ENCODE results near the gene PROK1.

PROK1 gene

DNA sequence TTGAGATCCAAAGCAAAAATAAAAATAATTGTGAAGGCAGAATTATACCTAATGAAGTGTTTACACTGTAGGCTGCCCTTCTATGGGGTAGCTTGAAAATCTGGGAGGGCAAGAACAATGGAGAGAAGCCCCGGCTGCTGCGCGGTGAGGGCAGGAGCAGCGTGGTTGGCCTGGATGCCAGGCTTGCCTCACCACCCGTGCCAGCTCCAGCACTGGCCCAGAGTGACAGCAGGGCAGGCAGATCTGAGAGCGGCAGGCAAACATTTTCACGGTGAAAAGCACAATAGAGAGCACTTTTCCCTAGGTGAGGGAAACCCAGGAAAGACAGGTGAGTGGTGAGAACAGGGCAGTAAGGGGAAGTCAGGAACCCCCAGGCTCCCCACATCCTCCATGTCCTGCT, 1.4 kb downstream of the PROK1 start:
- Histone ChIP-seq H3K4me1 (ENCODE audit: control insufficient read depth in 2 of 2, insufficient read depth in 1 of 2, low read depth in 1 of 2, low read length in 2 of 2) (no peaks in the 10 kb centered on the region), H3K9me3 (replicated peaks in 1 of 2; ENCODE audit: control insufficient read depth in 2 of 2, insufficient read depth in 1 of 2, low read depth in 1 of 2, low read length in 2 of 2) (no peaks in the 10 kb centered on the region), H3K9ac (ENCODE audit: low read depth, low read length, poor library complexity) (no peak overlapping the region), H4K91ac (ENCODE audit: low read depth, low read length, poor library complexity) (no peak overlapping the region), H3K36me3 (replicated peaks in 1 of 2; ENCODE audit: control insufficient read depth in 2 of 2, insufficient read depth in 2 of 2, low read length in 2 of 2) (no peaks in the 10 kb centered on the region), H3K4me2 (ENCODE audit: insufficient read depth, low read length, poor library complexity, severe bottlenecking) (no peak overlapping the region), H3K14ac (ENCODE audit: low read length) (no peak overlapping the region), H3K4me3 (ENCODE audit: low read length in 2 of 2) (no peak overlapping the region), H2BK120ac (ENCODE audit: low read depth, low read length) (no peak overlapping the region), H3K4ac (ENCODE audit: low read length) (no peak overlapping the region), H3K27ac (replicated peaks; ENCODE audit: low read length) (no peak overlapping the region), H3K27me3 (ENCODE audit: control insufficient read depth in 3 of 3, insufficient read depth in 3 of 3, low read depth in 1 of 3, low read length in 3 of 3) (peaks cover 0 to 70% (median 0%) of the 10 kb centered on the region in 3 experiments), H2AFZ (ENCODE audit: low read length) (no peak overlapping the region), H3K23ac (ENCODE audit: low read depth, low read length, poor library complexity) (no peak overlapping the region), H2BK5ac (ENCODE audit: low read length) (no peak overlapping the region), H2BK15ac (ENCODE audit: low read length) (no peak overlapping the region), H3K79me1 (ENCODE audit: low read depth, low read length) (no peaks in the 10 kb centered on the region), H4K8ac (ENCODE audit: low read depth, low read length) (no peak overlapping the region), H3K18ac (ENCODE audit: low read length) (no peak overlapping the region), H2AK5ac (ENCODE audit: low read depth, low read length) (no peak overlapping the region), H2BK12ac (ENCODE audit: low read length) (no peak overlapping the region)
- no CpG with 5 or more reads among the region's 7 CpGs for WGBS, 2 donors (ENCODE audit: extremely low coverage in 2 of 2, insufficient read length in 2 of 2, insufficient replicate concordance in 1 of 2)
- no peak for DNase-seq (ENCODE audit: low spot score)

DNA sequence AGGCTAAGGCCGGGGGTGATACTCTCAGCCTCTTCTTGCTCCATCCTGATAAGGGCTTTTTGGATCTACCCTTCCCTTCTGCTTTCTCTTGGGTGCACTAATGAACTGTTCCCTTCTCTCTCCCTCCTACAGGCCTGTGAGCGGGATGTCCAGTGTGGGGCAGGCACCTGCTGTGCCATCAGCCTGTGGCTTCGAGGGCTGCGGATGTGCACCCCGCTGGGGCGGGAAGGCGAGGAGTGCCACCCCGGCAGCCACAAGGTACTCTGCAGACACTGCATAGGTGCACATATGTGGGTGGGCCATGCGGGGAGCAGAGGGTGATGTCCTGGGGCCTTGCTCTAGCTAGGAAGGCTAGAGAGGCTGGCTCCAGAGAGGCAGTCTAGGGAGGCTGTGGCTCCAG, 2.9 kb downstream of the PROK1 start:
- Histone ChIP-seq H3K18ac (ENCODE audit: low read length) (no peak overlapping the region), H3K27me3 (ENCODE audit: control insufficient read depth in 3 of 3, insufficient read depth in 3 of 3, low read depth in 1 of 3, low read length in 3 of 3) (peaks cover 0 to 55% (median 0%) of the 10 kb centered on the region in 3 experiments), H4K91ac (ENCODE audit: low read depth, low read length, poor library complexity) (no peak overlapping the region), H3K4me1 (ENCODE audit: control insufficient read depth in 2 of 2, insufficient read depth in 1 of 2, low read depth in 1 of 2, low read length in 2 of 2) (no peaks in the 10 kb centered on the region), H2BK120ac (ENCODE audit: low read depth, low read length) (no peak overlapping the region), H3K9ac (ENCODE audit: low read depth, low read length, poor library complexity) (no peak overlapping the region), H3K4ac (ENCODE audit: low read length) (no peak overlapping the region), H2AFZ (ENCODE audit: low read length) (no peak overlapping the region), H3K14ac (ENCODE audit: low read length) (peak overlapping the region; percentile 5), H2BK15ac (ENCODE audit: low read length) (no peak overlapping the region), H4K8ac (ENCODE audit: low read depth, low read length) (no peak overlapping the region), H2BK12ac (ENCODE audit: low read length) (no peak overlapping the region), H3K9me3 (replicated peaks in 1 of 2; ENCODE audit: control insufficient read depth in 2 of 2, insufficient read depth in 1 of 2, low read depth in 1 of 2, low read length in 2 of 2) (no peaks in the 10 kb centered on the region), H3K23ac (ENCODE audit: low read depth, low read length, poor library complexity) (peak overlapping the region; percentile 14), H3K4me2 (ENCODE audit: insufficient read depth, low read length, poor library complexity, severe bottlenecking) (no peak overlapping the region), H3K79me1 (ENCODE audit: low read depth, low read length) (no peaks in the 10 kb centered on the region), H2BK5ac (ENCODE audit: low read length) (no peak overlapping the region), H3K4me3 (ENCODE audit: low read length in 2 of 2) (no peak overlapping the region), H2AK5ac (ENCODE audit: low read depth, low read length) (no peak overlapping the region), H3K36me3 (replicated peaks in 1 of 2; ENCODE audit: control insufficient read depth in 2 of 2, insufficient read depth in 2 of 2, low read length in 2 of 2) (no peaks in the 10 kb centered on the region), H3K27ac (replicated peaks; ENCODE audit: low read length) (no peak overlapping the region)
- DNase-seq (ENCODE audit: low spot score), result no peak
- WGBS, 2 donors (ENCODE audit: extremely low coverage in 2 of 2, insufficient read length in 2 of 2, insufficient replicate concordance in 1 of 2), result no CpG with 5 or more reads among the region's 9 CpGs

DNA sequence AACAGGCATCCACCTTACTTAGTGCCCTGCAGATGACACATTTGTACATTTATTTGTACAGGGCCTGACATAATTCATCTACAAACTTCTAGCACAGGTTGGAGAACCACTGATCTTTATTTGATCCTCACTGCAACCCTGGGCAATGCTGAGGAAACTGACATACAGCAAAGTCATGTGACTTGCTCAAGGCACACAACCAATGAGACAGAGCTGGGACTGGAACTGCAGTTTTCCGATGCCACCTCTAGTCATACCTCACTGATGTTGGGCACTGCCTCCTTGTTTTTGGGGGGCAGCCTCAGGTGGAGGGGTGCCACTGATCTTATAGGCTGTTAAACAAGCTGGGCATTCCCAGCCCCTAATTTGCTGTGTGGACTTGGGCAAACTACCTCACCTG, 3.4 kb downstream of the PROK1 start:
- no CpG with 5 or more reads among the region's 1 CpG for WGBS, 2 donors (ENCODE audit: extremely low coverage in 2 of 2, insufficient read length in 2 of 2, insufficient replicate concordance in 1 of 2)
- Histone ChIP-seq H2BK12ac (ENCODE audit: low read length) (no peak overlapping the region), H3K36me3 (replicated peaks in 1 of 2; ENCODE audit: control insufficient read depth in 2 of 2, insufficient read depth in 2 of 2, low read length in 2 of 2) (no peaks in the 10 kb centered on the region), H3K23ac (ENCODE audit: low read depth, low read length, poor library complexity) (no peak overlapping the region), H2AFZ (ENCODE audit: low read length) (no peak overlapping the region), H3K79me1 (ENCODE audit: low read depth, low read length) (no peaks in the 10 kb centered on the region), H3K4me3 (ENCODE audit: low read length in 2 of 2) (no peak overlapping the region), H3K9ac (ENCODE audit: low read depth, low read length, poor library complexity) (no peak overlapping the region), H3K4me2 (ENCODE audit: insufficient read depth, low read length, poor library complexity, severe bottlenecking) (no peak overlapping the region), H4K91ac (ENCODE audit: low read depth, low read length, poor library complexity) (no peak overlapping the region), H3K27ac (replicated peaks; ENCODE audit: low read length) (no peak overlapping the region), H3K27me3 (ENCODE audit: control insufficient read depth in 3 of 3, insufficient read depth in 3 of 3, low read depth in 1 of 3, low read length in 3 of 3) (peaks cover 0 to 53% (median 0%) of the 10 kb centered on the region in 3 experiments), H4K8ac (ENCODE audit: low read depth, low read length) (no peak overlapping the region), H3K4me1 (ENCODE audit: control insufficient read depth in 2 of 2, insufficient read depth in 1 of 2, low read depth in 1 of 2, low read length in 2 of 2) (no peaks in the 10 kb centered on the region), H3K4ac (ENCODE audit: low read length) (no peak overlapping the region), H2BK120ac (ENCODE audit: low read depth, low read length) (no peak overlapping the region), H3K9me3 (replicated peaks in 1 of 2; ENCODE audit: control insufficient read depth in 2 of 2, insufficient read depth in 1 of 2, low read depth in 1 of 2, low read length in 2 of 2) (no peaks in the 10 kb centered on the region), H2BK5ac (ENCODE audit: low read length) (no peak overlapping the region), H2AK5ac (ENCODE audit: low read depth, low read length) (no peak overlapping the region), H2BK15ac (ENCODE audit: low read length) (no peak overlapping the region), H3K18ac (ENCODE audit: low read length) (no peak overlapping the region), H3K14ac (ENCODE audit: low read length) (no peak overlapping the region)
- no peak for DNase-seq (ENCODE audit: low spot score)

DNA sequence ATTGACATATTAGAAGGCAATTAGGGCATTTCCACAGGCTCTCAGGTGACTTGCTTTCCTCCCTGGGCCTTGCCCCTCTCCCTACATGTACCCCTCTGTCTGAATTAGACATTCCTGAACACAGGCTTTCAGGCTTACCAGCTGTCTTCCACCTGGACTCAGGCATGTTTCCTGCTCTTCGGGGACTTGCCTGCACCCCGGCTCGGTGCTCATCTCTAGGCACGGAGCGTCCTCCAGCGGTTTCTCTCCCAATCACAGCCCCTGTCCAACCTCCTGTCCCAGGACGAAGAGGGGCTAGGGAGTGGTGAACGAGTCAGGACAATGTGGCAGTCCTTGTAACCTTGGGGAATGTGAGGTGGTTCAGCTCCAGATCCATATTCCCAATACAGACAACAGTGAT, 4.2 kb downstream of the PROK1 start:
- Histone ChIP-seq H4K8ac (ENCODE audit: low read depth, low read length) (no peak overlapping the region), H3K27me3 (ENCODE audit: control insufficient read depth in 3 of 3, insufficient read depth in 3 of 3, low read depth in 1 of 3, low read length in 3 of 3) (peaks cover 0 to 45% (median 0%) of the 10 kb centered on the region in 3 experiments)
- DNase-seq (ENCODE audit: low spot score), result no peak

More for the DNA sequence above, 4.2 kb downstream of the PROK1 start:
- Histone ChIP-seq H3K79me1 (ENCODE audit: low read depth, low read length) (no peaks in the 10 kb centered on the region), H3K4me2 (ENCODE audit: insufficient read depth, low read length, poor library complexity, severe bottlenecking) (no peak overlapping the region), H2BK120ac (ENCODE audit: low read depth, low read length) (no peak overlapping the region), H3K4me1 (ENCODE audit: control insufficient read depth in 2 of 2, insufficient read depth in 1 of 2, low read depth in 1 of 2, low read length in 2 of 2) (no peaks in the 10 kb centered on the region), H3K36me3 (replicated peaks in 1 of 2; ENCODE audit: control insufficient read depth in 2 of 2, insufficient read depth in 2 of 2, low read length in 2 of 2) (no peaks in the 10 kb centered on the region), H3K4me3 (ENCODE audit: low read length in 2 of 2) (no peak overlapping the region), H3K14ac (ENCODE audit: low read length) (no peak overlapping the region), H3K9ac (ENCODE audit: low read depth, low read length, poor library complexity) (no peak overlapping the region), H4K91ac (ENCODE audit: low read depth, low read length, poor library complexity) (no peak overlapping the region), H3K18ac (ENCODE audit: low read length) (no peak overlapping the region), H2BK15ac (ENCODE audit: low read length) (no peak overlapping the region), H3K23ac (ENCODE audit: low read depth, low read length, poor library complexity) (no peak overlapping the region), H2BK5ac (ENCODE audit: low read length) (no peak overlapping the region), H3K27ac (replicated peaks; ENCODE audit: low read length) (no peak overlapping the region), H2AK5ac (ENCODE audit: low read depth, low read length) (no peak overlapping the region), H2BK12ac (ENCODE audit: low read length) (no peak overlapping the region), H2AFZ (ENCODE audit: low read length) (no peak overlapping the region), H3K4ac (ENCODE audit: low read length) (no peak overlapping the region), H3K9me3 (replicated peaks in 1 of 2; ENCODE audit: control insufficient read depth in 2 of 2, insufficient read depth in 1 of 2, low read depth in 1 of 2, low read length in 2 of 2) (no peaks in the 10 kb centered on the region)
- no CpG with 5 or more reads among the region's 8 CpGs for WGBS, 2 donors (ENCODE audit: extremely low coverage in 2 of 2, insufficient read length in 2 of 2, insufficient replicate concordance in 1 of 2)

All from neuronal stem cell (in vitro differentiated cells).